ENCODE measurements around the gene C6orf163.

GRCh38 chr6:87330961-87331360 lies 13.7 kb upstream of the C6orf163 start:
- TF ChIP-seq RCOR1 (conservative IDR thresholded peaks at IDR 0.05; ENCODE audit: low read depth, low read length) (no peak), TCF7 (IDR thresholded peaks at IDR 0.05; ENCODE audit: borderline replicate concordance) (no peak), REST (IDR thresholded peaks at IDR 0.05; ENCODE audit: low read depth, low read length) (no peak), IRF4 (IDR thresholded peaks at IDR 0.05; ENCODE audit: low read depth, low read length) (no peak), NR2F1 (conservative IDR thresholded peaks at IDR 0.05) (no peak), CTCF (IDR thresholded peaks at IDR 0.05 in 2 of 3, conservative IDR thresholded peaks at IDR 0.05 in 1 of 3; ENCODE audit: control insufficient read depth in 2 of 3, extremely low read depth in 1 of 3, insufficient read depth in 1 of 3, low read depth in 3 of 3, low read length in 3 of 3) (no peak), RAD21 (IDR thresholded peaks at IDR 0.05; ENCODE audit: insufficient read depth, low read depth, low read length) (no peak), MEF2A (IDR thresholded peaks at IDR 0.05; ENCODE audit: insufficient read depth, low read depth, low read length) (no peak), MAX (IDR thresholded peaks at IDR 0.05; ENCODE audit: low read depth, low read length) (no peak), EP300 (IDR thresholded peaks at IDR 0.05; ENCODE audit: borderline replicate concordance in 1 of 2, control insufficient read depth in 1 of 2, low read depth in 2 of 2, low read length in 2 of 2) (no peak), ZZZ3 (IDR thresholded peaks at IDR 0.05; ENCODE audit: control insufficient read depth, insufficient read length, low read depth) (no peak), RELA (IDR thresholded peaks at IDR 0.05; ENCODE audit: borderline replicate concordance, partially characterized antibody) (no peak), NFYB (IDR thresholded peaks at IDR 0.05; ENCODE audit: insufficient read depth, low read depth, low read length) (no peak), SMC3 (IDR thresholded peaks at IDR 0.05; ENCODE audit: borderline replicate concordance, low read length) (no peak)
